ENCODE results near the gene WDR26.
A peak's percentile ranks its signal among the peaks of the same experiment; 100 is the strongest.

WDR26 gene

GRCh38 chr1:224381880-224382548 lies 52.6 kb downstream of the WDR26 start:
- no peak for TF ChIP-seq CTCF (conservative IDR thresholded peaks at IDR 0.05; ENCODE audit: low read depth, low read length)
- DNase-seq (ENCODE audit: low read depth), result no peak
- H3K4me3 ChIP-seq (ENCODE audit: low read length), result no peak overlapping the region

- DNase-seq (ENCODE audit: low read depth), result no peak
- no peak for TF ChIP-seq CTCF (conservative IDR thresholded peaks at IDR 0.05; ENCODE audit: low read depth, low read length)
- H3K4me3 ChIP-seq (ENCODE audit: low read length), result no peak overlapping the region
These were observed 54.6 kb downstream of the WDR26 start for GRCh38 chr1:224380003-224380402.

GRCh38 chr1:224378855-224379631 lies 55.6 kb downstream of the WDR26 start:
- TF ChIP-seq CTCF (conservative IDR thresholded peaks at IDR 0.05; ENCODE audit: low read depth, low read length), result no peak
- no peak for DNase-seq (ENCODE audit: low read depth)
- no peak overlapping the region for H3K4me3 ChIP-seq (ENCODE audit: low read length)

- no peak overlapping the region for H3K4me3 ChIP-seq (ENCODE audit: low read length)
- peak; percentile 52 for DNase-seq (ENCODE audit: low read depth)
- no peak for TF ChIP-seq CTCF (conservative IDR thresholded peaks at IDR 0.05; ENCODE audit: low read depth, low read length)
These were observed 57.0 kb downstream of the WDR26 start for GRCh38 chr1:224377676-224378006.

- no peak for DNase-seq (ENCODE audit: low read depth)
- H3K4me3 ChIP-seq (ENCODE audit: low read length), result no peak overlapping the region
- no peak for TF ChIP-seq CTCF (conservative IDR thresholded peaks at IDR 0.05; ENCODE audit: low read depth, low read length)
These were observed 59.5 kb downstream of the WDR26 start for GRCh38 chr1:224375059-224375458.

GRCh38 chr1:224373008-224373590 lies 61.5 kb downstream of the WDR26 start:
- no peak for TF ChIP-seq CTCF (conservative IDR thresholded peaks at IDR 0.05; ENCODE audit: low read depth, low read length)
- no peak for DNase-seq (ENCODE audit: low read depth)
- H3K4me3 ChIP-seq (ENCODE audit: low read length), result no peak overlapping the region

Data from retinal pigment epithelial cell (primary cell).